HepG2 (cell line): ENCODE measurements around the gene ELL3. TPM values are rescaled to one million over a fixed set of nuclear protein-coding genes. Genes with fewer than 3 reads are reported as not detected.
A peak's percentile ranks its signal among the peaks of the same experiment; 100 is the strongest.

ENCODE experiments used
- AGO1 ChIP-seq: fragments of 200-400 bp; formaldehyde crosslinking; IDR thresholded peaks from 2 replicates; pipeline ENCODE4 v1.6.1; 2017; ENCODE audit warnings: mild to moderate bottlenecking, low read depth, low read length, moderate library complexity; ENCODE audit not compliant: poor library complexity, severe bottlenecking
- ARID4A ChIP-seq: sonication (generic); formaldehyde crosslinking; IDR thresholded peaks from 2 replicates; pipeline ENCODE4 v1.5.0; 2020; ENCODE audit warnings: mild to moderate bottlenecking, missing genetic modification reagents, borderline replicate concordance
- ETV5 ChIP-seq: IDR thresholded peaks from 2 replicates; pipeline ENCODE4 v1.6.1; 2018; ENCODE audit warnings: missing biosample characterization, missing genetic modification reagents, inconsistent platforms, borderline replicate concordance
- FOXC1 ChIP-seq: sonication (generic); formaldehyde crosslinking; IDR thresholded peaks from 2 replicates; pipeline ENCODE4 v1.8.0; 2022; ENCODE audit warnings: mild to moderate bottlenecking, missing genetic modification reagents, borderline replicate concordance
- FOXO1 ChIP-seq: sonication (generic); formaldehyde crosslinking; IDR thresholded peaks from 2 replicates; pipeline ENCODE4 v1.4.0; 2020; ENCODE audit warnings: missing genetic modification reagents
- HOXA3 ChIP-seq: sonication (generic); formaldehyde crosslinking; IDR thresholded peaks from 2 replicates; pipeline ENCODE4 v1.5.0; 2020; ENCODE audit warnings: missing genetic modification reagents
- JARID2 ChIP-seq: sonication (generic); formaldehyde crosslinking; IDR thresholded peaks from 2 replicates; pipeline ENCODE4 v1.8.1; 2023; ENCODE audit warnings: missing genetic modification reagents, inconsistent platforms; ENCODE audit not compliant: insufficient replicate concordance
- TEF ChIP-seq: sonication (generic); formaldehyde crosslinking; IDR thresholded peaks from 2 replicates; pipeline ENCODE4 v1.5.0; 2020; ENCODE audit warnings: missing genetic modification reagents
- ZFYVE20 ChIP-seq: sonication (generic); formaldehyde crosslinking; IDR thresholded peaks from 2 replicates; pipeline ENCODE4 v1.8.0; 2023; ENCODE audit warnings: low read depth, mild to moderate bottlenecking, moderate library complexity, missing genetic modification reagents, borderline replicate concordance
- ZNF451 ChIP-seq: sonication (generic); formaldehyde crosslinking; IDR thresholded peaks from 2 replicates; pipeline ENCODE4 v1.5.0; 2020; ENCODE audit warnings: mild to moderate bottlenecking, missing genetic modification reagents
- ZNF501 ChIP-seq: sonication (generic); formaldehyde crosslinking; IDR thresholded peaks from 2 replicates; pipeline ENCODE4 v1.5.1; 2020; ENCODE audit warnings: mild to moderate bottlenecking, moderate library complexity, missing genetic modification reagents
- ZNF546 ChIP-seq: sonication (generic); formaldehyde crosslinking; conservative IDR thresholded peaks from 2 replicates; pipeline ENCODE4 v1.8.1; 2023; ENCODE audit warnings: mild to moderate bottlenecking, missing genetic modification reagents
- ZNF879 ChIP-seq: sonication (generic); formaldehyde crosslinking; IDR thresholded peaks from 2 replicates; pipeline ENCODE4 v1.8.1; 2023; ENCODE audit warnings: missing genetic modification reagents
- polyA plus RNA-seq, 8 experiments: library from polyadenylated mRNA; depleted of rRNA in 3 of 8; stranded (reverse) in 7 of 8; unstranded in 1 of 8; fragments of >200 nt; fragmentation: Illumina TruSeq in 4 of 8; extraction: Trizol in 4 of 8; gene quantifications; 2 replicates each; pipeline versions ENCODE4 v1.2.1 to v1.2.3, GENCODE V29; 2011 to 2016; ENCODE audit warnings: low read depth in 4 of 8, missing spikeins in 1 of 8, mixed read lengths in 1 of 8; ENCODE audit not compliant: insufficient read depth in 1 of 8
- total RNA-seq, 5 experiments: library from RNA; depleted of rRNA; stranded (reverse); fragments of >200 nt; fragmentation: Illumina TruSeq; extraction: Trizol; gene quantifications; 2 replicates each; pipeline ENCODE4 v1.2.3, GENCODE V29; 2016; ENCODE audit warnings: low read depth in 1 of 5
- TF ChIP-seq, protein P1 (sequence below): sonication (generic); formaldehyde crosslinking; IDR thresholded peaks from 2 replicates; pipeline ENCODE4 v1.8.0; 2022; ENCODE audit warnings: low read depth, missing genetic modification reagents
- TF ChIP-seq, protein P2 (sequence below): sonication (generic); formaldehyde crosslinking; IDR thresholded peaks from 2 replicates; pipeline ENCODE4 v1.4.0; 2020; ENCODE audit warnings: mild to moderate bottlenecking, missing genetic modification reagents

ELL3 gene
- total and polyA plus RNA-seq, 2 of the 13 experiments (the other 11 are each of a cell fraction or from before 2014, with no cell fraction given): 6.1 to 8.8 TPM

DNA sequence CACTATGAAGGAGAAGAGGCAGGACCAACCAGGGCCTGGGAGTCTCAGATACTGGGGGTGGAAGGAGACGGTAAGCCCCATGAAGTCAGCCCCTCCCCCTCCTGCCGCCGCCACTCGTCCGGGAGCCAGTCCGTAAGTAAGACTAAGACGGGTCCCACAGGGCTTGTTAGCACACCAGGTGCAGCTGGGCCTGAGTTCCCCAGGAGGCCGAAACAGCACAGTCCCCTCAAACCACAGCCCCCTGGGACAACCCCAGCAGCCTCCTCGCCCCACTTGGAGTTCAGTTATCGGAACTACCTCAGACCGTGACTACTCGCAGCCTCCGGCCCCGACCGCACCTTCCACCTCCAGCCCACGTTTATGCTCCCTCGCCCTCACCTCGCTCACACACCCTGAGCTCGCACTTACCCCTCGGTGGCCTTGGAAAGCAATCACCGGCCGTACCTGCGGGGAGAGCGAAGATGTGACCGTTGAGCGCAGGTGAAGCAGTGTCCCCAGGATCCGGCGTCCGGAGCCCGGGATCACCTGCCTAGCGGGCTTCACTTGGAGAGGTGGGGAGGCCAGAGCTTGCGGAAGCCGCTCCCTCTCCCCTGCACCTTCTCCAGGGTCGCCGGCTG, 557 bp downstream of the ELL3 start (continued):
- TF ChIP-seq ARID4A (CRISPR knock-in tag) (0 out of 2 replicates have a peak, but pooled peaks have one; percentile 7), ZNF546 (CRISPR knock-in tag) (peak; percentile 61; the same call in 1 of the 2 replicates), TEF (CRISPR knock-in tag) (no peak), AGO1 (peak; percentile 51), ZNF501 (CRISPR knock-in tag) (0 out of 2 replicates have a peak, but pooled peaks have one; percentile 52), FOXC1 (0 out of 2 replicates have a peak, but pooled peaks have one; percentile 42), ZNF451 (CRISPR knock-in tag) (no peak), JARID2 (CRISPR knock-in tag) (peak; percentile 85), FOXO1 (no peak; the same call in 1 of the 2 replicates), ETV5 (0 out of 2 replicates have a peak, but pooled peaks have one; percentile 19), ZNF879 (no peak), ZFYVE20 (CRISPR knock-in tag) (0 out of 2 replicates have a peak, but pooled peaks have one; percentile 46), HOXA3 (no peak)
- TF ChIP-seq, protein P1, sequence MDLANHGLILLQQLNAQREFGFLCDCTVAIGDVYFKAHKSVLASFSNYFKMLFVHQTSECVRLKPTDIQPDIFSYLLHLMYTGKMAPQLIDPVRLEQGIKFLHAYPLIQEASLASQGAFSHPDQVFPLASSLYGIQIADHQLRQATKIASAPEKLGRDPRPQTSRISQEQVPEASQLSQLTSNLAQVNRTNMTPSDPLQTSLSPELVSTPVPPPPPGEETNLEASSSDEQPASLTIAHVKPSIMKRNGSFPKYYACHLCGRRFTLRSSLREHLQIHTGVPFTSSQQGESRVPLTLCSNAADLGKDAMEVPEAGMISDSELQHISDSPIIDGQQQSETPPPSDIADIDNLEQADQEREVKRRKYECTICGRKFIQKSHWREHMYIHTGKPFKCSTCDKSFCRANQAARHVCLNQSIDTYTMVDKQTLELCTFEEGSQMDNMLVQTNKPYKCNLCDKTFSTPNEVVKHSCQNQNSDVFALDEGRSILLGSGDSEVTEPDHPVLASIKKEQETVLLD (CRISPR knock-in tag): 0 out of 2 replicates have a peak, but pooled peaks have one; percentile 26
- TF ChIP-seq, protein P2, sequence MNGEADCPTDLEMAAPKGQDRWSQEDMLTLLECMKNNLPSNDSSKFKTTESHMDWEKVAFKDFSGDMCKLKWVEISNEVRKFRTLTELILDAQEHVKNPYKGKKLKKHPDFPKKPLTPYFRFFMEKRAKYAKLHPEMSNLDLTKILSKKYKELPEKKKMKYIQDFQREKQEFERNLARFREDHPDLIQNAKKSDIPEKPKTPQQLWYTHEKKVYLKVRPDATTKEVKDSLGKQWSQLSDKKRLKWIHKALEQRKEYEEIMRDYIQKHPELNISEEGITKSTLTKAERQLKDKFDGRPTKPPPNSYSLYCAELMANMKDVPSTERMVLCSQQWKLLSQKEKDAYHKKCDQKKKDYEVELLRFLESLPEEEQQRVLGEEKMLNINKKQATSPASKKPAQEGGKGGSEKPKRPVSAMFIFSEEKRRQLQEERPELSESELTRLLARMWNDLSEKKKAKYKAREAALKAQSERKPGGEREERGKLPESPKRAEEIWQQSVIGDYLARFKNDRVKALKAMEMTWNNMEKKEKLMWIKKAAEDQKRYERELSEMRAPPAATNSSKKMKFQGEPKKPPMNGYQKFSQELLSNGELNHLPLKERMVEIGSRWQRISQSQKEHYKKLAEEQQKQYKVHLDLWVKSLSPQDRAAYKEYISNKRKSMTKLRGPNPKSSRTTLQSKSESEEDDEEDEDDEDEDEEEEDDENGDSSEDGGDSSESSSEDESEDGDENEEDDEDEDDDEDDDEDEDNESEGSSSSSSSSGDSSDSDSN (CRISPR knock-in tag): peak; percentile 45; the same call in 1 of the 2 replicates
